Endothelial cell of umbilical vein (primary cell): Measurements from ENCODE around the gene DDA1.
A peak's percentile ranks its signal among the peaks of the same experiment; 100 is the strongest.

Source experiments
- EZH2 ChIP-seq: IDR thresholded peaks from 2 replicates; pipeline ENCODE4 v1.6.1; 2012; ENCODE audit warnings: borderline replicate concordance, low read depth, mild to moderate bottlenecking, moderate library complexity, low read length, inconsistent platforms; ENCODE audit not compliant: severe bottlenecking
- JUN ChIP-seq: IDR thresholded peaks from 2 replicates; pipeline ENCODE4 v1.6.1; 2011; ENCODE audit warnings: borderline replicate concordance, low read depth; ENCODE audit not compliant: insufficient read length, insufficient read depth
- POLR2A ChIP-seq: IDR thresholded peaks from 2 replicates; pipeline ENCODE4 v1.6.1; 2012; ENCODE audit warnings: low read depth, mild to moderate bottlenecking, control low read depth, low read length
- POLR2AphosphoS5 ChIP-seq: IDR thresholded peaks from 2 replicates; pipeline ENCODE4 v1.6.1; 2012; ENCODE audit warnings: low read depth, mild to moderate bottlenecking, control low read depth, low read length, moderate library complexity; ENCODE audit not compliant: insufficient read depth
- TF ChIP-seq, protein P1 (sequence below), 2 donors: IDR thresholded peaks; 1 replicate in 1 of 2; 2 replicates in 1 of 2; pipeline ENCODE4 v1.5.1; 2011; ENCODE audit warnings: low read length in 2 of 2, mild to moderate bottlenecking in 2 of 2, moderate library complexity in 2 of 2, control low read depth in 1 of 2, inconsistent platforms in 1 of 2, low read depth in 1 of 2; ENCODE audit not compliant: insufficient read depth in 1 of 2; ENCODE audit errors: extremely low read depth in 1 of 2

GRCh38 chr19:17309198-17309964 is at the start of gene DDA1:
- TF ChIP-seq POLR2AphosphoS5 (peak; percentile 77), POLR2A (peak; percentile 84), EZH2 (no peak), JUN (no peak)
- TF ChIP-seq, protein P1, sequence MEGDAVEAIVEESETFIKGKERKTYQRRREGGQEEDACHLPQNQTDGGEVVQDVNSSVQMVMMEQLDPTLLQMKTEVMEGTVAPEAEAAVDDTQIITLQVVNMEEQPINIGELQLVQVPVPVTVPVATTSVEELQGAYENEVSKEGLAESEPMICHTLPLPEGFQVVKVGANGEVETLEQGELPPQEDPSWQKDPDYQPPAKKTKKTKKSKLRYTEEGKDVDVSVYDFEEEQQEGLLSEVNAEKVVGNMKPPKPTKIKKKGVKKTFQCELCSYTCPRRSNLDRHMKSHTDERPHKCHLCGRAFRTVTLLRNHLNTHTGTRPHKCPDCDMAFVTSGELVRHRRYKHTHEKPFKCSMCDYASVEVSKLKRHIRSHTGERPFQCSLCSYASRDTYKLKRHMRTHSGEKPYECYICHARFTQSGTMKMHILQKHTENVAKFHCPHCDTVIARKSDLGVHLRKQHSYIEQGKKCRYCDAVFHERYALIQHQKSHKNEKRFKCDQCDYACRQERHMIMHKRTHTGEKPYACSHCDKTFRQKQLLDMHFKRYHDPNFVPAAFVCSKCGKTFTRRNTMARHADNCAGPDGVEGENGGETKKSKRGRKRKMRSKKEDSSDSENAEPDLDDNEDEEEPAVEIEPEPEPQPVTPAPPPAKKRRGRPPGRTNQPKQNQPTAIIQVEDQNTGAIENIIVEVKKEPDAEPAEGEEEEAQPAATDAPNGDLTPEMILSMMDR (IDR thresholded peaks at IDR 0.05; ENCODE audit: extremely low read depth in 1 of 2, insufficient read depth in 1 of 2, low read depth in 1 of 2, low read length in 2 of 2), result no peak
